Activated naive CD4-positive, alpha-beta T cell treated with anti-CD3 and anti-CD28 coated beads for 36 hours (primary cell): ENCODE data around the gene C6orf15. TPM values are rescaled to one million over a fixed set of nuclear protein-coding genes. Genes with fewer than 3 reads are reported as not detected.

ENCODE experiments used
- CTCF ChIA-PET: fragments of 350-600 bp; sonication (Branson Sonifier 250); formaldehyde crosslinking; loops from one replicate; lab custom pipeline; 2021; ENCODE audit warnings: antibody characterized with exemption; lab: Charles Lee
- DNase-seq: peaks from one replicate; pipeline ENCODE4 v3.0.0-alpha.2; 2020
- H3K27ac Mint-ChIP-seq: one replicate; pipeline ENCODE4 v1.8.0; 2021; ENCODE audit warnings: mild to moderate bottlenecking, mixed read lengths
- H3K27me3 Mint-ChIP-seq: one replicate; pipeline ENCODE4 v1.8.0; 2021; ENCODE audit warnings: low read depth, mixed read lengths
- H3K36me3 Mint-ChIP-seq: one replicate; pipeline ENCODE4 v1.8.0; 2021; ENCODE audit warnings: low read depth, mixed read lengths
- H3K4me1 Mint-ChIP-seq: one replicate; pipeline ENCODE4 v1.8.0; 2021; ENCODE audit warnings: low read depth, mixed read lengths
- H3K4me3 Mint-ChIP-seq: one replicate; pipeline ENCODE4 v1.8.0; 2021; ENCODE audit warnings: mild to moderate bottlenecking, moderate library complexity, mixed read lengths
- H3K9me3 Mint-ChIP-seq: one replicate; pipeline ENCODE4 v1.8.0; 2021; ENCODE audit warnings: mixed read lengths
- intact Hi-C: fragments of 100-400 bp; cut with micrococcal nuclease; formaldehyde crosslinking; loops from one replicate; pipeline ENCODE4 v1.15.1; 2023
- total RNA-seq, 2 experiments: library from RNA; stranded (reverse); gene quantifications; one replicate each; pipeline ENCODE4 v1.2.3, GENCODE V29; 2021

C6orf15 gene
- total RNA-seq, 2 experiments from 2014 or later: not detected

- Mint-ChIP-seq H3K4me3 (no peak overlapping the region), H3K27me3 (no peaks in the 10 kb centered on the region), H3K4me1 (peaks cover 5% of the 10 kb centered on the region), H3K9me3 (no peaks in the 10 kb centered on the region), H3K27ac (no peak overlapping the region), H3K36me3 (no peaks in the 10 kb centered on the region)
- intact Hi-C loops: loop anchor here (1.0 kb wide), 1 partner anchor 29 kb away; no protein-coding TSS in a partner anchor
- CTCF ChIA-PET: interaction anchor here (0.6 to 2.3 kb wide), 5 partner anchors 9 to 29 kb away, joined by 3 to 10 read pairs (median 8); no protein-coding TSS in a partner anchor
- no peak for DNase-seq
Measured at GRCh38 chr6:31115941-31116560, 3.7 kb upstream of the C6orf15 start.

GRCh38 chr6:31114970-31115849, 2.8 kb upstream of the C6orf15 start:
- Mint-ChIP-seq H3K36me3 (no peaks in the 10 kb centered on the region), H3K9me3 (no peaks in the 10 kb centered on the region), H3K4me1 (peaks cover 5% of the 10 kb centered on the region), H3K4me3 (no peak overlapping the region), H3K27ac (no peak overlapping the region), H3K27me3 (no peaks in the 10 kb centered on the region)
- no peak for DNase-seq
- intact Hi-C loops: loop anchor here (1.0 kb wide), 1 partner anchor 28 kb away; no protein-coding TSS in a partner anchor
- CTCF ChIA-PET: interaction anchor here (1.5 to 2.3 kb wide), 6 partner anchors 10 to 28 kb away, joined by 3 to 10 read pairs (median 8); no protein-coding TSS in a partner anchor

- Mint-ChIP-seq H3K4me3 (no peak within 1 kb of the TSS), H3K4me1 (peaks cover 5% of the 10 kb centered on the region), H3K27ac (no peak within 1 kb of the TSS), H3K36me3 (no peaks in the 10 kb centered on the region), H3K9me3 (no peaks in the 10 kb centered on the region), H3K27me3 (no peaks in the 10 kb centered on the region)
- no peak for DNase-seq
- CTCF ChIA-PET: interaction anchor here (1.5 to 2.3 kb wide), 3 partner anchors 13 to 22 kb away, joined by 3 to 8 read pairs (median 4); no protein-coding TSS in a partner anchor
- intact Hi-C loops: no loop called here
Measured at GRCh38 chr6:31114541-31114878, 2.1 kb upstream of the C6orf15 start, which contains the start of gene PSORS1C1. Gene PSORS1C1, plus strand, starts transcription at chr6:31114800. Its CDS starts 14,833 bp downstream, at chr6:31129633.

GRCh38 chr6:31113861-31114540, 1.6 kb upstream of the C6orf15 start:
- H3K36me3 Mint-ChIP-seq: no peaks in the 10 kb centered on the region
- intact Hi-C loops: no loop called here
- H3K9me3 Mint-ChIP-seq: no peaks in the 10 kb centered on the region
- no peak for DNase-seq
- H3K4me1 Mint-ChIP-seq: peaks cover 5% of the 10 kb centered on the region
- CTCF ChIA-PET: interaction anchor here (1.5 kb wide), 2 partner anchors 13 to 23 kb away, joined by 3 to 4 read pairs; no protein-coding TSS in a partner anchor
- H3K27me3 Mint-ChIP-seq: no peaks in the 10 kb centered on the region
- no peak overlapping the region for H3K27ac Mint-ChIP-seq
- no peak overlapping the region for H3K4me3 Mint-ChIP-seq

- Mint-ChIP-seq H3K9me3 (no peaks in the 10 kb centered on the region), H3K4me1 (peaks cover 5% of the 10 kb centered on the region), H3K4me3 (no peak overlapping the region), H3K27me3 (no peaks in the 10 kb centered on the region), H3K36me3 (no peaks in the 10 kb centered on the region), H3K27ac (no peak overlapping the region)
- CTCF ChIA-PET: interaction anchor here (0.5 to 0.7 kb wide), 2 partner anchors 15 to 44 kb away, joined by 3 read pairs; no protein-coding TSS in a partner anchor
- DNase-seq: no peak
- intact Hi-C loops: no loop called here
Measured at GRCh38 chr6:31111712-31112111, 663 bp downstream of the C6orf15 start.

- Mint-ChIP-seq H3K27ac (no peak overlapping the region), H3K36me3 (no peaks in the 10 kb centered on the region), H3K27me3 (no peaks in the 10 kb centered on the region), H3K4me3 (no peak overlapping the region), H3K4me1 (peaks cover 5% of the 10 kb centered on the region), H3K9me3 (no peaks in the 10 kb centered on the region)
- DNase-seq: no peak
- intact Hi-C loops: no loop called here
- CTCF ChIA-PET: interaction anchor here (0.7 to 1.1 kb wide), 2 partner anchors 16 to 45 kb away, joined by 3 read pairs; no protein-coding TSS in a partner anchor
Measured at GRCh38 chr6:31110825-31111582, 1.4 kb downstream of the C6orf15 start.

GRCh38 chr6:31107052-31107451, 5.3 kb downstream of the C6orf15 start:
- H3K4me3 Mint-ChIP-seq: no peak overlapping the region
- H3K4me1 Mint-ChIP-seq: peaks cover 3% of the 10 kb centered on the region
- no peak overlapping the region for H3K27ac Mint-ChIP-seq
- intact Hi-C loops: no loop called here
- H3K9me3 Mint-ChIP-seq: no peaks in the 10 kb centered on the region
- H3K27me3 Mint-ChIP-seq: no peaks in the 10 kb centered on the region
- CTCF ChIA-PET: no interaction called here
- no peak for DNase-seq
- H3K36me3 Mint-ChIP-seq: no peaks in the 10 kb centered on the region

GRCh38 chr6:31103136-31103535, 9.2 kb downstream of the C6orf15 start:
- Mint-ChIP-seq H3K27me3 (no peaks in the 10 kb centered on the region), H3K36me3 (no peaks in the 10 kb centered on the region), H3K9me3 (no peaks in the 10 kb centered on the region), H3K27ac (no peak overlapping the region), H3K4me1 (peaks cover 4% of the 10 kb centered on the region), H3K4me3 (no peak overlapping the region)
- no peak for DNase-seq
- CTCF ChIA-PET: interaction anchor here (1.1 kb wide), 1 partner anchor 23 kb away, joined by 3 read pairs; no protein-coding TSS in a partner anchor
- intact Hi-C loops: no loop called here

- no peak overlapping the region for H3K4me3 Mint-ChIP-seq
- H3K4me1 Mint-ChIP-seq: peaks cover 39% of the 10 kb centered on the region
- no peak for DNase-seq
- H3K27ac Mint-ChIP-seq: no peak overlapping the region
- intact Hi-C loops: no loop called here
- H3K9me3 Mint-ChIP-seq: no peaks in the 10 kb centered on the region
- no peaks in the 10 kb centered on the region for H3K27me3 Mint-ChIP-seq
- H3K36me3 Mint-ChIP-seq: no peaks in the 10 kb centered on the region
- CTCF ChIA-PET: no interaction called here
Measured at GRCh38 chr6:31098449-31098938, 13.9 kb downstream of the C6orf15 start.

- no peaks in the 10 kb centered on the region for H3K9me3 Mint-ChIP-seq
- CTCF ChIA-PET: interaction anchor here (0.7 kb wide), 1 partner anchor 11 kb away, joined by 3 read pairs; no protein-coding TSS in a partner anchor
Measured at GRCh38 chr6:31096656-31097055, 15.7 kb downstream of the C6orf15 start.

GRCh38 chr6:31096215-31096614, 16.2 kb downstream of the C6orf15 start:
- no peaks in the 10 kb centered on the region for H3K27me3 Mint-ChIP-seq
- no peak for DNase-seq
- CTCF ChIA-PET: no interaction called here
- no peaks in the 10 kb centered on the region for H3K36me3 Mint-ChIP-seq
- H3K4me1 Mint-ChIP-seq: peaks cover 36% of the 10 kb centered on the region
- intact Hi-C loops: no loop called here
- H3K4me3 Mint-ChIP-seq: no peak overlapping the region
- no peaks in the 10 kb centered on the region for H3K9me3 Mint-ChIP-seq
- no peak overlapping the region for H3K27ac Mint-ChIP-seq

More at GRCh38 chr6:31096656-31097055, 15.7 kb downstream of the C6orf15 start:
- H3K4me3 Mint-ChIP-seq: no peak overlapping the region
- intact Hi-C loops: no loop called here
- H3K27me3 Mint-ChIP-seq: no peaks in the 10 kb centered on the region
- H3K27ac Mint-ChIP-seq: no peak overlapping the region
- H3K4me1 Mint-ChIP-seq: peaks cover 36% of the 10 kb centered on the region
- no peaks in the 10 kb centered on the region for H3K36me3 Mint-ChIP-seq
- no peak for DNase-seq
